Nephron (organoid): ENCODE measurements around the gene CREB3L2.
"Not testable (repeated sequence)": the region's sequence is repeated elsewhere in the genome, so short reads cannot be mapped to it uniquely, and the experiment has no call there.

Experiments used
- H3K27ac Mint-ChIP-seq, 3 experiments: 2 replicates each; pipeline ENCODE4 v1.8.0; 2020; ENCODE audit warnings: mixed read lengths in 3 of 3, mild to moderate bottlenecking in 2 of 3, moderate library complexity in 1 of 3
- H3K27me3 Mint-ChIP-seq: 2 replicates; pipeline ENCODE4 v1.8.0; 2021; ENCODE audit warnings: low read depth, mild to moderate bottlenecking, moderate library complexity, mixed read lengths
- H3K36me3 Mint-ChIP-seq: 2 replicates; pipeline ENCODE4 v1.8.0; 2020; ENCODE audit warnings: low read depth, mixed read lengths
- H3K4me1 Mint-ChIP-seq: 2 replicates; pipeline ENCODE4 v1.8.0; 2020; ENCODE audit warnings: mixed read lengths
- H3K4me3 Mint-ChIP-seq, 3 experiments: 2 replicates each; pipeline ENCODE4 v1.8.0; 2020; ENCODE audit warnings: mild to moderate bottlenecking in 3 of 3, mixed read lengths in 3 of 3, moderate library complexity in 2 of 3
- H3K9me3 Mint-ChIP-seq: 2 replicates; pipeline ENCODE4 v1.8.0; 2020; ENCODE audit warnings: mixed read lengths
- CTCF ChIP-seq, 3 experiments: fragments of 200-600 bp; sonication (generic); IDR thresholded peaks; one replicate each; pipeline ENCODE4 v1.5.0; 2021; ENCODE audit warnings: antibody characterized with exemption in 3 of 3; ENCODE audit not compliant: unreplicated experiment in 3 of 3

CREB3L2 gene

DNA sequence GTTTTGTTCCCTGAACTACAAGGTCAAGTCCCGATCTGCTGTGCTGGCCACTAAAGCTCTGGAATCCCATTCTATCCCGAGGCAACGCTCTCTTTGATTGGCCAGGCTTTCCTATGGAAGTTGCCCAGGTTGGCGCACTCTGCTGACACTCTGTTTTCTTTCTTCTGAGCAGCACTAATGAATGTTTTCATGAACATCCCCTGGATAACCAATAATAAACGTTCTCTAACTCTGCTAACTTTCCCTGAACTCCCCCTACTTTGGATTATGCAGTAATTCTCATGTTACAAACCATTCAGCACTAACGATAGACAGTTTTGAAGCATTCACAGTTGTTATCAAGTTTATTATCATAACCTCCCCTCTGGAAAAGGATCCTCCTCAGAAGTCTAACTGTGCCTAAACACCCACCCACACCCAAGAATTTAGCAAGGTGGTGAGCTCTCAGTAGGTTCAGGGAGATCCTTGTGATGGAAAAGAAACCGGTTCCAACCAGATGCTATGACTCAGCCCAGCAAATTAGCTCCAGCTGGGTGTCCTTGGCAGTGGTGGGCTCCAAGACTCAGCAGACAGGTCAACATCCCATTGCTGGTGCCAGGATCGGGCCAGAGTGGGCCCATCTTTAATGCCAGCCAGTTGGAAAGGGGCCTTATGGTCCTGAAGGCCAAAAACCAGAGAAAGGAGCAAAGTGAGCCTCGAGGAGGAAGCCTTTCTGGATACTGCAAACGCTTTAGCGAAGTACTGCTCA lies 68.4 kb downstream of the CREB3L2 start:
- Mint-ChIP-seq H3K27me3 (no peaks in the 10 kb centered on the region), H3K27ac (peak overlapping the region; percentile 68 to 89 (median 87))
- TF ChIP-seq CTCF (IDR thresholded peaks at IDR 0.05; ENCODE audit: unreplicated experiment in 3 of 3): no peak

GRCh38 chr7:137932881-137933269 lies 69.0 kb downstream of the CREB3L2 start:
- Mint-ChIP-seq H3K27me3 (no peaks in the 10 kb centered on the region), H3K27ac (peak overlapping the region; percentile 68 to 89 (median 87)), H3K9me3 (no peaks in the 10 kb centered on the region), H3K4me3 (no peak overlapping the region), H3K36me3 (peaks cover 14% of the 10 kb centered on the region), H3K4me1 (peaks cover 58% of the 10 kb centered on the region)
- no peak for TF ChIP-seq CTCF (IDR thresholded peaks at IDR 0.05; ENCODE audit: unreplicated experiment in 3 of 3)

More for the DNA sequence above, 68.4 kb downstream of the CREB3L2 start:
- Mint-ChIP-seq H3K9me3 (no peaks in the 10 kb centered on the region), H3K36me3 (peaks cover 11% of the 10 kb centered on the region), H3K4me1 (peaks cover 58% of the 10 kb centered on the region), H3K4me3 (peak overlapping the region in 2 of 3 experiments; percentile 19 to 26)

DNA sequence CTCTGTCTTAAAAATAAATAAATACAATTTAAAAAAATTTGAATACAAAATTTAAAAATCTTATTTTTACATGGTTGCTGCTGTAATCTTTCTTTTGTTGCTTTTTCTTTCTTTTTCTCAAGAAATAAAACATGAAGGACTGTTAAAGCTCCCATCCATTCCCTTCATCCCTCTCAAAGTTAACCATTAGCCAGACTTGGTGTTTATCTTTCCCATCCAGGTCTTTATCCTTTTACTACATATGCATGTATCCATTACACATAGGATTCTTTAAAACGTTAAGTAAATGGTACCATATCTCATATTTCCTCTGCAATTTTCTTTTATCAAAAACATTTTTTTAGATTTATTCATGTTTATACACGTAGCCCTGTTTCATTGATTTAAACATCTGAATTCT lies 70.1 kb downstream of the CREB3L2 start:
- Mint-ChIP-seq H3K4me1 (peaks cover 54% of the 10 kb centered on the region), H3K27ac (peak overlapping the region; percentile 17 to 87 (median 68)), H3K9me3 (no peaks in the 10 kb centered on the region), H3K27me3 (no peaks in the 10 kb centered on the region), H3K36me3 (peaks cover 25% of the 10 kb centered on the region), H3K4me3 (no peak overlapping the region)
- TF ChIP-seq CTCF (IDR thresholded peaks at IDR 0.05; ENCODE audit: unreplicated experiment in 3 of 3): no peak

- Mint-ChIP-seq H3K4me1 (peaks cover 41% of the 10 kb centered on the region), H3K9me3 (no peaks in the 10 kb centered on the region), H3K4me3 (no peak overlapping the region), H3K27ac (peak overlapping the region in 2 of 3 experiments; percentile 9 to 16), H3K27me3 (no peaks in the 10 kb centered on the region), H3K36me3 (peaks cover 37% of the 10 kb centered on the region)
- no peak for TF ChIP-seq CTCF (IDR thresholded peaks at IDR 0.05; ENCODE audit: unreplicated experiment in 3 of 3)
These were observed 71.3 kb downstream of the CREB3L2 start for GRCh38 chr7:137930581-137930980.

DNA sequence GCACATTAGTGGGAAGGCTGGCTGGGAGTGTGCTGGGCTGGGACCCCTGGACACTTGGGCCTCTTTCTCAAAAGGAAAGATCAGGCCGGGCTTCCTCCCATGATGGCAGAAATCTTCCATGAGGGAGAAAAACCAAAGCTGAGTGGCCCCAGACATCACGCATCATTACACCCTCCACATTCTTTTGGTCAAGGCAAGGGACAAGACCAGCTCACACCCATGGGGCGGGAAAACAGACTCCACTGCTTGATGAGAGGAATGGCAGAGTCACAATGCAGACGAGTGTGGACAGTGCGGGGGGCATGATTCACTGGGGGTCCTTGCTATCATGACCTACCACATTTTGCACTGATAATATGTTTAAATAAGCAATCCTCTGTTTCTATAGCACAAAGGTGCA lies 73.3 kb downstream of the CREB3L2 start:
- Mint-ChIP-seq H3K27me3 (no peaks in the 10 kb centered on the region), H3K4me3 (no peak overlapping the region), H3K4me1 (peaks cover 25% of the 10 kb centered on the region), H3K27ac (peak overlapping the region in 1 of 3 experiments; percentile 15), H3K9me3 (no peaks in the 10 kb centered on the region), H3K36me3 (peaks cover 55% of the 10 kb centered on the region)
- TF ChIP-seq CTCF (IDR thresholded peaks at IDR 0.05; ENCODE audit: unreplicated experiment in 3 of 3): no peak

DNA sequence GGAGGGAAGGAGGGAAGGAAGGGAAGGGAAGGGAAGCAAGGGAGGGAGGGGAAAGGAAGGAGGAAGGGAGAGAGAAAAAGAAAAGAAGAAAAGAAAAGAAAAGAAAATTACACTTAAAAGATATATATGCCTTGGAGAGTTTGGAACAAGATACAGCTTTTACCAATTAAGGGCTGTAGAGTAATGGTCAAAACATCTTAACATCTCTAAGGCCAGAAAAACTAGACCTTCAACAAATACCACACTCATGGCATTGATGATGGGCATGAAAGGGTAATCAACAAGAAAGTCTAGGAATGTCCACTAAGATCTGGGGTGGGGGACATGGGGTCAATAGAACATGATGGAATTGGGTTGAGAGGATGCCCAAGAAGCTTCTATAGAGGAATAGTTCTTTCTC lies 74.5 kb downstream of the CREB3L2 start:
- Mint-ChIP-seq H3K36me3 (peaks cover 64% of the 10 kb centered on the region), H3K4me3 (no peak overlapping the region), H3K27ac (no peak overlapping the region), H3K4me1 (peaks cover 13% of the 10 kb centered on the region), H3K9me3 (no peaks in the 10 kb centered on the region), H3K27me3 (no peaks in the 10 kb centered on the region)
- TF ChIP-seq CTCF (IDR thresholded peaks at IDR 0.05; ENCODE audit: unreplicated experiment in 3 of 3): no peak

- not testable (repeated sequence) for H3K27ac Mint-ChIP-seq, H3K4me1 Mint-ChIP-seq, H3K4me3 Mint-ChIP-seq, H3K27me3 Mint-ChIP-seq, H3K9me3 Mint-ChIP-seq
- H3K36me3 Mint-ChIP-seq: peaks cover 76% of the 10 kb centered on the region
These were observed 75.7 kb downstream of the CREB3L2 start for GRCh38 chr7:137926206-137926605.
